Stimulated activated naive CD8-positive, alpha-beta T cell treated with anti-CD3 and anti-CD28 coated beads, Interleukin-15, amount 100 ng/mL, for 72 hours (primary cell): ENCODE measurements around the gene OR51M1.

Experiments
- ATAC-seq: fragments of 150-1000 bp; cut with Tn5 transposase; 2 replicates; pipeline ENCODE4 v1.10.0; 2021; ENCODE audit warnings: mild to moderate bottlenecking, moderate library complexity
- DNase-seq, 2 donors: peaks; one replicate each; pipeline ENCODE4 v3.0.0; 2021 to 2022
- H3K27ac Mint-ChIP-seq, 2 donors: one replicate each; pipeline ENCODE4 v1.8.0; 2022; ENCODE audit warnings: mild to moderate bottlenecking in 2 of 2, mixed read lengths in 2 of 2, moderate library complexity in 2 of 2
- H3K27me3 Mint-ChIP-seq: one replicate; pipeline ENCODE4 v1.8.0; 2022; ENCODE audit warnings: mixed read lengths
- H3K4me1 Mint-ChIP-seq: one replicate; pipeline ENCODE4 v1.8.0; 2022; ENCODE audit warnings: mild to moderate bottlenecking, mixed read lengths
- H3K4me3 Mint-ChIP-seq, 2 donors: one replicate each; pipeline ENCODE4 v1.8.0; 2022; ENCODE audit warnings: mild to moderate bottlenecking in 2 of 2, mixed read lengths in 2 of 2, moderate library complexity in 1 of 2
- H3K9me3 Mint-ChIP-seq, 2 donors: one replicate each; pipeline ENCODE4 v1.8.0; 2022; ENCODE audit warnings: mixed read lengths in 2 of 2

The OR51M1 gene

GRCh38 chr11:5366856-5367255 is 16.8 kb upstream of the OR51M1 start:
- no peaks in the 10 kb centered on the region for H3K4me1 Mint-ChIP-seq
- H3K9me3 Mint-ChIP-seq, result peaks cover 0 to 4% of the 10 kb centered on the region in 2 donors
- no peak overlapping the region for H3K27ac Mint-ChIP-seq
- H3K27me3 Mint-ChIP-seq, result peaks cover 9% of the 10 kb centered on the region
- DNase-seq, result no peak
- no peak overlapping the region for H3K4me3 Mint-ChIP-seq
- no peak for ATAC-seq

GRCh38 chr11:5367448-5368074 is 16.1 kb upstream of the OR51M1 start:
- DNase-seq (no peak), ATAC-seq (no peak)
- Mint-ChIP-seq H3K9me3 (no peaks in the 10 kb centered on the region), H3K27ac (no peak overlapping the region), H3K27me3 (peaks cover 9% of the 10 kb centered on the region), H3K4me1 (no peaks in the 10 kb centered on the region), H3K4me3 (no peak overlapping the region)

- H3K4me3 Mint-ChIP-seq, result no peak overlapping the region
- no peak for DNase-seq
Observed at GRCh38 chr11:5368502-5369043, 15.0 kb upstream of the OR51M1 start.

DNA sequence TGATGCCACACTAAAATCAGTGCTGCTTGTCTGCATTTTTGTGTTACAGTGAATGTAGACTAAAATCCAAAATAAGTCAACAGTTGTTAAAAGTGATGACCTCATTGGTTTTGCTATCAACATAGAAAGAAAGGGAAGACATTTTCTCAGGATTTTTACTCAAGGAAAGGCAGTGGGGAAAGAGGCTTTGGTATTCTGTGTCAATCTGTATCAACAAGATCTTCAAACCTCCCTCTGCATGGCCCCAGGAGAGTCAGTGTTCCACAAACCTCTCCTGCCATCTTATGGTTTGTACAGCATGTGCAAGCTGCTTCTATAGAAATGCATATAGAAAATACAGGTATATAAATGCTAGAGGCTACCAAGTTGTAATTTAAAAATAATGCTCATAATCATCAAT is 13.8 kb upstream of the OR51M1 start:
- no peaks in the 10 kb centered on the region for H3K9me3 Mint-ChIP-seq
- ATAC-seq, result no peak
- DNase-seq, result no peak
- H3K27ac Mint-ChIP-seq, result no peak overlapping the region
- no peak overlapping the region for H3K4me3 Mint-ChIP-seq
- no peaks in the 10 kb centered on the region for H3K4me1 Mint-ChIP-seq
- H3K27me3 Mint-ChIP-seq, result peaks cover 9% of the 10 kb centered on the region

More at GRCh38 chr11:5368502-5369043, 15.0 kb upstream of the OR51M1 start:
- H3K9me3 Mint-ChIP-seq, result no peaks in the 10 kb centered on the region
- peaks cover 9% of the 10 kb centered on the region for H3K27me3 Mint-ChIP-seq
- no peak for ATAC-seq
- H3K27ac Mint-ChIP-seq, result no peak overlapping the region
- H3K4me1 Mint-ChIP-seq, result no peaks in the 10 kb centered on the region

- Mint-ChIP-seq H3K4me3 (no peak overlapping the region), H3K4me1 (no peaks in the 10 kb centered on the region), H3K9me3 (no peaks in the 10 kb centered on the region), H3K27ac (no peak overlapping the region), H3K27me3 (no peaks in the 10 kb centered on the region)
- DNase-seq (peak; percentile 21 to 37), ATAC-seq (peak; percentile 66)
Observed at GRCh38 chr11:5380740-5381342, 2.8 kb upstream of the OR51M1 start.

DNA sequence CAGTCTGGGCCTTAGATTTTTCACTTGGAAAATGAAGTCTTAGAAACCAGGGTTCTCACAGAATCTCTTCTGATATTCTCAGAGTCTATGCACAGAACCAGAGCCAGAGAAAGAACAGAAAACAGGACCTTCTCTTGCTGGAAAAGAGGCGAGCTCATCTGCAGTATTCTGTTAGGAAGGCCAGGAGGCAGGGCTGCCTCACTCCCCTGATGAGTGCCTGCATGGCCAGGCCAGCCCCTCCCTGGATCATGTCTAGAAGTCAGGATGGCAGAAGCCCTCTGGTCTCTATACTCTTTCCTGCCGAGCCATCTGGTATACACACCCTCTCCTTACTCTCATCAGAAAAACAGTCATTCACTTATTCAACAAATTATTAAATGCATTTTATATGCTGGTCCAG is 723 bp downstream of the OR51M1 start:
- Mint-ChIP-seq H3K9me3 (no peaks in the 10 kb centered on the region), H3K27ac (no peak overlapping the region), H3K27me3 (no peaks in the 10 kb centered on the region), H3K4me1 (no peaks in the 10 kb centered on the region), H3K4me3 (no peak overlapping the region)
- ATAC-seq (no peak), DNase-seq (no peak)

DNA sequence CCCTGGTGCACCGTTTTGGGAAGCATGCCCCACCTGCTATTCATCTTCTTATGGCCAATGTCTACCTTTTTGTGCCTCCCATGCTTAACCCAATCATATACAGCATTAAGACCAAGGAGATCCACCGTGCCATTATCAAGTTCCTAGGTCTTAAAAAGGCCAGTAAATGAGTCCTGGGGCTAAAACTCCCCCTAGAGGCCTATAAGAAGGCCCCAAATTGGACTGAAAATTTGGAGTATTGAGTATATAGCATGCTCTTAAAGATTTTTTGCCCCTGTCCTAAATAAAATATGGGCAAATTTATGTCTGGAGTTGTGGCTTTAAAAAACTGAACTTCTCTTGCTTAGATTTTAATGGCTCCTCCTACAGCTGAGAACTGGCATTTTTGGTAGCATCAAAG is 6.6 kb downstream of the OR51M1 start:
- Mint-ChIP-seq H3K4me1 (no peaks in the 10 kb centered on the region), H3K9me3 (no peaks in the 10 kb centered on the region), H3K27me3 (no peaks in the 10 kb centered on the region), H3K4me3 (no peak overlapping the region), H3K27ac (no peak overlapping the region)
- no peak for ATAC-seq
- DNase-seq, result no peak

- Mint-ChIP-seq H3K4me3 (no peak overlapping the region), H3K9me3 (no peaks in the 10 kb centered on the region), H3K4me1 (no peaks in the 10 kb centered on the region), H3K27me3 (no peaks in the 10 kb centered on the region), H3K27ac (no peak overlapping the region)
- no peak for ATAC-seq
- DNase-seq, result no peak
Observed at GRCh38 chr11:5394091-5394490, 10.5 kb downstream of the OR51M1 start.

DNA sequence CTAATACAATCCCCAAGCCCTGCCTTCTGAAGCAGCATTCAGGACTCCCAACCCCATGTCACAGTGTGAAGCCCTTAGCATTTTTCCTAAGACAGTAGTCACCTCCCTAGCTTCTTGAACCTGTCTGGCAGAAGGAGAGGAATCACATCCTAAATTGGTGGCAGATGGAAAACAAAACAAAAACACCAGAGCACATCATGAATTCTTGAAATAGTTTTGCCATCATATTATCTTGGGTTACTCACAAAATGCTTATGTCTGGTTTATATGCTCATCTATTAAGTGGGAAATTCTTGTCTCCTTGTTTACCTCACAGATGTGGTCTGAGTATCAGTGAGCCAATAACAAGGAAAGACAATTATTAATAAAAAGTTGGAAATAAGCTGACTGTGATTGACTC is 15.3 kb downstream of the OR51M1 start:
- Mint-ChIP-seq H3K4me1 (no peaks in the 10 kb centered on the region), H3K9me3 (no peaks in the 10 kb centered on the region), H3K4me3 (no peak overlapping the region), H3K27me3 (no peaks in the 10 kb centered on the region), H3K27ac (no peak overlapping the region)
- DNase-seq (no peak), ATAC-seq (no peak)

DNA sequence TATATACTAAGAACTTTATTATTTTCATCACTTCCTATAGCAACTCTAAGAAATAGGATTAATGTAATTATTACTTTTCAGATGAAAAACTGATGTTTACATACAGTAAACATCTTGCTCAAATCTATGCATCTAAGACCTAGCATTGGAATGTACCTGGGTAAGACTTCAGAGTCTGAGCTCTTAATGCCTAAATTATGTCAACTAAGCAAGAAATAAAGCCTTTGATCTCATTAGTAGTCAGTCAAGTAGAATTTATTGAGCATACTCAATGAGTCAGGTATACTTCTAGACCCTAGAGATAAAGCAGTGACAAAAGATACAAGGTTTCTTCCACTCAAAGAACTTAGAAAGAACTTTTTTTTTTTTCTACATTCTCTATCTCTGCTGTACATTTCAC is 21.6 kb downstream of the OR51M1 start:
- H3K9me3 Mint-ChIP-seq, result no peaks in the 10 kb centered on the region
- H3K4me1 Mint-ChIP-seq, result no peaks in the 10 kb centered on the region
- no peak overlapping the region for H3K27ac Mint-ChIP-seq
- ATAC-seq (no peak), DNase-seq (no peak)
- peaks cover 22% of the 10 kb centered on the region for H3K27me3 Mint-ChIP-seq
- H3K4me3 Mint-ChIP-seq, result no peak overlapping the region

DNA sequence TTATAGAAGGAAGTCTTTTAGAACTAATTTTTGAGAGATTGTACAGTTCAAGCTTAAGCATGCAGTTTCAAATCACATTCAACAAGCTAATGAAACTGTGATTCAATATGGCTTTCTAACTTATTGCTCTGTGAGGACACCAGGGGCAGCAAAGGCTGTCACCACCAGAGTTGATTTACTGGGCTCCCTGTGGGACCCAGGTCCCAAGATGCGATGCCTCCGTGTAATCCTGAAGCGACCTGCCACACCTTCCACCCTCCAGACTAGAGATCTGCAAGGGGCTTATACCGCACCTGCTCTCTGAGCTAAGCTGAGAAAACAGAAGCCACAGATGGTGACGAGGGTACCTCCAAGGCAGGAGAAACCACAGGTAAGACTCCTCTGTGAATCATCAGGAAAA is 37.4 kb downstream of the OR51M1 start:
- DNase-seq (no peak), ATAC-seq (no peak)
- H3K4me3 Mint-ChIP-seq, result no peak overlapping the region
- H3K9me3 Mint-ChIP-seq, result no peaks in the 10 kb centered on the region
- H3K27ac Mint-ChIP-seq, result no peak overlapping the region
- H3K27me3 Mint-ChIP-seq, result peaks cover 15% of the 10 kb centered on the region
- no peaks in the 10 kb centered on the region for H3K4me1 Mint-ChIP-seq

DNA sequence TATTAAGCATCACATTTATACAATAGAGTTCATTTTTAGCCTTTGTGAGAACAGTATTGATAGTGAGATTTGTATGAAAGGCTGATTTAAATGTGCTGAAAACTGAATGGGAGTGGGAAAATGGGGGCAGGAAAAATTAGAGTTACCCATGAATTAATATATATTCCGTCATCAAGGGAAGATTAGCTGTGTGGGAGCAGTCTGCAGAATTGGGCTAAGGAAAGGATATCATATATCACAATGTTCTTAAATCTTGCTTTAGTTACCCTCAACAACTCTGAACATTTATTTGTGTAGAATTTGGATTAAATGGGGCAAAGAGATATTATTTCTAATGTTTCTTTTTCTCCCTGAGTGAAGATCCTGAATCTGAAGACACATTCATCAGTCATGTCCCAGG is 38.2 kb downstream of the OR51M1 start, which contains the start of gene OR51Q1:
OR51Q1 (plus strand) TSS at position 301 of the 400 bp plus-strand sequence; CDS start at position 391, 90 bp downstream.
- DNase-seq (no peak), ATAC-seq (no peak)
- peaks cover 17% of the 10 kb centered on the region for H3K27me3 Mint-ChIP-seq
- no peak within 1 kb of the TSS for H3K4me3 Mint-ChIP-seq
- H3K4me1 Mint-ChIP-seq, result no peaks in the 10 kb centered on the region
- H3K9me3 Mint-ChIP-seq, result no peaks in the 10 kb centered on the region
- no peak within 1 kb of the TSS for H3K27ac Mint-ChIP-seq

GRCh38 chr11:5423131-5423530 is 39.5 kb downstream of the OR51M1 start:
- Mint-ChIP-seq H3K27me3 (peaks cover 23% of the 10 kb centered on the region), H3K9me3 (no peaks in the 10 kb centered on the region), H3K4me1 (no peaks in the 10 kb centered on the region), H3K27ac (no peak overlapping the region), H3K4me3 (no peak overlapping the region)
- ATAC-seq (no peak), DNase-seq (no peak)

DNA sequence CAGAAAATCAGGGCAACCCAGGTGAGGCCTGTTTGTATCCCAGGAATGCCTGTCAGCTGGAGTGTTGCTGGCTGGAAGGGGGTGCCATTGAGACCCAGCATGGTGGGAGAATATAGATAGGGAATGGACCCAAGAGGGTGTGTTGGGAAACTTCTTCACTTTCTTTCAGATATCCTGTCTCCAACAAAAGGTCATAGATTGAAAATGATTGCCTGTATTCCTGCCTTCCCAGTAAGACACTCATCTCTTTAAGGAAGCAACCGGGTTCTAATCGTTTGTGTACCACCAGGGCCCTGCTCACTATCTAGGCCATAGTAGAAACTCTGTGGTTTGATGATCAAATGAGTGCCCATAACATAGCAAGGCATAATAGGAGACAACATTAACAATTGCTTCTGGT is 57.8 kb downstream of the OR51M1 start, which contains the start of gene OR51I1:
OR51I1 (minus strand) TSS at position 101 of the 400 bp plus-strand sequence; CDS start at position 101, 0 bp downstream.
- Mint-ChIP-seq H3K27ac (no peak within 1 kb of the TSS), H3K27me3 (peaks cover 18% of the 10 kb centered on the region), H3K4me3 (no peak within 1 kb of the TSS), H3K4me1 (no peaks in the 10 kb centered on the region), H3K9me3 (no peaks in the 10 kb centered on the region)
- DNase-seq (no peak), ATAC-seq (no peak)
